Measurements from ENCODE around the gene MAP7.

Gene MAP7

GRCh38 chr6:136343275-136343674 lies 206.9 kb downstream of the MAP7 start:
- H3K27me3 ChIP-seq (ENCODE audit: control insufficient read depth, insufficient read depth, low read length), result no peaks in the 10 kb centered on the region
- H3K27ac ChIP-seq (ENCODE audit: low read depth, low read length), result no peak overlapping the region
- no peak overlapping the region for H3K9ac ChIP-seq (ENCODE audit: low read length)
- no peak overlapping the region for H3K4me3 ChIP-seq (ENCODE audit: low read length)
- no peaks in the 10 kb centered on the region for H3K36me3 ChIP-seq (ENCODE audit: control insufficient read depth, insufficient read depth, low read length)
- no peaks in the 10 kb centered on the region for H3K4me1 ChIP-seq (ENCODE audit: control insufficient read depth, insufficient read depth, low read length)

DNA sequence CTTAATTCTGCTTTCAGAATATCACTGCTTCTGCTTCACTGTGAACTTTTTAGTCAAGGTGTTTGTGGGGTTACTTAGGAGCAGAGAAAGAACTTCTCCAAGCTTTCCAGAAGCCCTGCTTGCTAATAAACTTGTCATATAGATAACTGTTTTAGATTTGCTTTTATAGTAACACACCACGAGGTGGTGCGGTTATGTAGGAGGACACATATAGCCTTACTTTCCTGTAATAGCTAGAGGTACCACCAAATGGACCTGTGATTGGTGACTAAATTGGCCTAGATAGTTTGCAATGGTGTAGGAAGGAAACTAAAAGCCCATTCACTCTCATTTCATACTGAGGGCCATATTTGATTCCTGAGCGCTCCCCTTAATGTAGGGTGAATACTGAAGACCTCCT lies 208.3 kb downstream of the MAP7 start:
- Histone ChIP-seq H3K36me3 (ENCODE audit: control insufficient read depth, insufficient read depth, low read length) (no peaks in the 10 kb centered on the region), H3K9ac (ENCODE audit: low read length) (no peak overlapping the region), H3K27ac (ENCODE audit: low read depth, low read length) (no peak overlapping the region), H3K27me3 (ENCODE audit: control insufficient read depth, insufficient read depth, low read length) (no peaks in the 10 kb centered on the region), H3K4me3 (ENCODE audit: low read length) (no peak overlapping the region), H3K4me1 (ENCODE audit: control insufficient read depth, insufficient read depth, low read length) (no peaks in the 10 kb centered on the region)

DNA sequence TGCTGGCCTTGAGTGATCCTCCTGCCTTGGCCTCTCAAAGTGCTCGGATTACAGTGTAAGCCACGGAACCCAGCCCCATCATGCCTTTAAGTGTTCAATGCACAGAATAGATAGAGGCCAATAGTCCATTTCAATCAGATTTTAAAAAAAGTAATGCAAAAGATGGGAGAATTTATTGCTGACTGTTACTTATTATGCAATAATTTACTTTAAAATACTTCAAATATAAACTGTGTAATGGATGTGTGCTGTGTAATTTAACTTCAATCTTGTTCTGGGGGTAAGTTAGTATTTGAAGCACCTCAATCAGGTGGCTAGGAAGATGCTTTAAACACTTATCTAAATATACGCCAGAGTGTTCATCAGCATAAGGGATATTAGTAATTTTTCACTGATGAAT lies 208.9 kb downstream of the MAP7 start:
- no peak overlapping the region for H3K4me3 ChIP-seq (ENCODE audit: low read length)
- no peak overlapping the region for H3K27ac ChIP-seq (ENCODE audit: low read depth, low read length)
- no peaks in the 10 kb centered on the region for H3K27me3 ChIP-seq (ENCODE audit: control insufficient read depth, insufficient read depth, low read length)
- H3K9ac ChIP-seq (ENCODE audit: low read length), result no peak overlapping the region
- no peaks in the 10 kb centered on the region for H3K4me1 ChIP-seq (ENCODE audit: control insufficient read depth, insufficient read depth, low read length)
- H3K36me3 ChIP-seq (ENCODE audit: control insufficient read depth, insufficient read depth, low read length), result no peaks in the 10 kb centered on the region

GRCh38 chr6:136338486-136338885 lies 211.7 kb downstream of the MAP7 start:
- Histone ChIP-seq H3K4me3 (ENCODE audit: low read length) (no peak overlapping the region), H3K4me1 (ENCODE audit: control insufficient read depth, insufficient read depth, low read length) (no peaks in the 10 kb centered on the region)

DNA sequence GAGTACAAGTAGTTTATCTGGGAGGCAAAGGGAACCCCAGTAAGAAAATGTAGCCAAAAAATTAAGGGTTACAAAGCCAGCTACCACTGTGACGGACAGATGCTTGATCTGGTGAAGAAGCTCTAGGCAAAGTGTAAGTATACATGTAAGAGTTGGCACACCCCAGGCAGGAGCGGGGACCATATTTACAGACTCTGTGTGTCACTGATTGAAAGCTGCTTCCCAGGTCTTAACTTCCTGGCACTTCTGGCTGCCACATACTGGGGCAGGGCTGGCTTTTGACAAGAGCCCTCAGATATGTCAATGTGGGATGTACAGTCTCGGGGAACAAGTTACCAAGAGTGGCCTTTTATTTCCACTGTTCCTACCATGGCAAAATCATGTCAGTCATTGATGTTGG lies 212.6 kb downstream of the MAP7 start:
- Histone ChIP-seq H3K9ac (ENCODE audit: low read length) (no peak overlapping the region), H3K4me3 (ENCODE audit: low read length) (no peak overlapping the region), H3K36me3 (ENCODE audit: control insufficient read depth, insufficient read depth, low read length) (no peaks in the 10 kb centered on the region), H3K27ac (ENCODE audit: low read depth, low read length) (no peak overlapping the region), H3K4me1 (ENCODE audit: control insufficient read depth, insufficient read depth, low read length) (no peaks in the 10 kb centered on the region), H3K27me3 (ENCODE audit: control insufficient read depth, insufficient read depth, low read length) (no peaks in the 10 kb centered on the region)

More at GRCh38 chr6:136338486-136338885, 211.7 kb downstream of the MAP7 start:
- no peaks in the 10 kb centered on the region for H3K27me3 ChIP-seq (ENCODE audit: control insufficient read depth, insufficient read depth, low read length)
- H3K27ac ChIP-seq (ENCODE audit: low read depth, low read length), result no peak overlapping the region
- H3K36me3 ChIP-seq (ENCODE audit: control insufficient read depth, insufficient read depth, low read length), result no peaks in the 10 kb centered on the region
- no peak overlapping the region for H3K9ac ChIP-seq (ENCODE audit: low read length)

DNA sequence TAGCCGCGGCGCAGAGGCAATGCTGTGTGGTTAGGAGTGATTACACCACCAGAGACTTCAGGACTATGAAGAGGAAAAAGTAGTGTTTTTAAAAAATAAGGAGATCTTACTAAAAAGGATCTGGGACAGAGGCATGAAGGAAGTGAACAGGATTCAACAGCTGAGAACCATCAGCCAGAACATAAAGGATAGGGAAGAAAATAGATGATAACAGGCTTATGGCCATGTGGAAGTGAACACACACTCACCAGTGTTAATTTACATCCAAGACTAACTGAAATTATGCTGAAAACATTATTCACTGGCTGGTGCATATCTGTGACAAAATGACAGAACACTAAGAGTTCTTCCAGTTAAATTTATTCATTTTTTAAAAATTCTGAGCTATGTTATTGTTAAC lies 213.1 kb downstream of the MAP7 start:
- no peak overlapping the region for H3K4me3 ChIP-seq (ENCODE audit: low read length)
- no peaks in the 10 kb centered on the region for H3K36me3 ChIP-seq (ENCODE audit: control insufficient read depth, insufficient read depth, low read length)
- H3K27ac ChIP-seq (ENCODE audit: low read depth, low read length), result no peak overlapping the region
- no peaks in the 10 kb centered on the region for H3K27me3 ChIP-seq (ENCODE audit: control insufficient read depth, insufficient read depth, low read length)
- H3K4me1 ChIP-seq (ENCODE audit: control insufficient read depth, insufficient read depth, low read length), result no peaks in the 10 kb centered on the region
- no peak overlapping the region for H3K9ac ChIP-seq (ENCODE audit: low read length)

GRCh38 chr6:136335736-136336363 lies 214.4 kb downstream of the MAP7 start:
- H3K9ac ChIP-seq (ENCODE audit: low read length), result no peak overlapping the region
- no peak overlapping the region for H3K27ac ChIP-seq (ENCODE audit: low read depth, low read length)
- no peaks in the 10 kb centered on the region for H3K4me1 ChIP-seq (ENCODE audit: control insufficient read depth, insufficient read depth, low read length)

DNA sequence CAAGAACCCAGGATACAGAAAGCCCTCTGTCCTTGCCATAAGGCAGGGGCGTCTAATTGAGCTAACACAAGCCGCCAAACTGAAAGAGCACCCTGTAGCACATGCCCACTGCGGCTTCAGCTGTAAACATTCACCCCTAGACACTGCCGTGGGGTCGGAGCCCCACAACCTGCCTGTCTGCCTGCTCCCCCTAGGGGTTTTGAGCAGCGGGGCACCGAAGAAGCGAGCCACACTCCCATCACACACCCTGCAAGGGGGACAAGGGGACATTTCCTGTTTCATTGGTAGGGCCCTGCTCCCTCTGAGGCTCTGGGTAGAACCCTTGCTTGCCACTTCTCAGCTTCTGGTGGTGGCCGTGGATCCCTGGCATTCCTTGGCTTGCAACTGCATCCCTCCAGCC lies 215.4 kb downstream of the MAP7 start:
- H3K9ac ChIP-seq (ENCODE audit: low read length), result no peak overlapping the region
- no peaks in the 10 kb centered on the region for H3K4me1 ChIP-seq (ENCODE audit: control insufficient read depth, insufficient read depth, low read length)

More at GRCh38 chr6:136335736-136336363, 214.4 kb downstream of the MAP7 start:
- Histone ChIP-seq H3K36me3 (ENCODE audit: control insufficient read depth, insufficient read depth, low read length) (no peaks in the 10 kb centered on the region), H3K4me3 (ENCODE audit: low read length) (no peak overlapping the region), H3K27me3 (ENCODE audit: control insufficient read depth, insufficient read depth, low read length) (no peaks in the 10 kb centered on the region)

GRCh38 chr6:136334465-136334846 lies 215.8 kb downstream of the MAP7 start:
- Histone ChIP-seq H3K27me3 (ENCODE audit: control insufficient read depth, insufficient read depth, low read length) (no peaks in the 10 kb centered on the region), H3K27ac (ENCODE audit: low read depth, low read length) (no peak overlapping the region), H3K4me1 (ENCODE audit: control insufficient read depth, insufficient read depth, low read length) (no peaks in the 10 kb centered on the region), H3K9ac (ENCODE audit: low read length) (no peak overlapping the region), H3K4me3 (ENCODE audit: low read length) (no peak overlapping the region), H3K36me3 (ENCODE audit: control insufficient read depth, insufficient read depth, low read length) (no peaks in the 10 kb centered on the region)

More for the DNA sequence above, 215.4 kb downstream of the MAP7 start:
- Histone ChIP-seq H3K4me3 (ENCODE audit: low read length) (no peak overlapping the region), H3K27me3 (ENCODE audit: control insufficient read depth, insufficient read depth, low read length) (no peaks in the 10 kb centered on the region), H3K36me3 (ENCODE audit: control insufficient read depth, insufficient read depth, low read length) (no peaks in the 10 kb centered on the region), H3K27ac (ENCODE audit: low read depth, low read length) (no peak overlapping the region)

DNA sequence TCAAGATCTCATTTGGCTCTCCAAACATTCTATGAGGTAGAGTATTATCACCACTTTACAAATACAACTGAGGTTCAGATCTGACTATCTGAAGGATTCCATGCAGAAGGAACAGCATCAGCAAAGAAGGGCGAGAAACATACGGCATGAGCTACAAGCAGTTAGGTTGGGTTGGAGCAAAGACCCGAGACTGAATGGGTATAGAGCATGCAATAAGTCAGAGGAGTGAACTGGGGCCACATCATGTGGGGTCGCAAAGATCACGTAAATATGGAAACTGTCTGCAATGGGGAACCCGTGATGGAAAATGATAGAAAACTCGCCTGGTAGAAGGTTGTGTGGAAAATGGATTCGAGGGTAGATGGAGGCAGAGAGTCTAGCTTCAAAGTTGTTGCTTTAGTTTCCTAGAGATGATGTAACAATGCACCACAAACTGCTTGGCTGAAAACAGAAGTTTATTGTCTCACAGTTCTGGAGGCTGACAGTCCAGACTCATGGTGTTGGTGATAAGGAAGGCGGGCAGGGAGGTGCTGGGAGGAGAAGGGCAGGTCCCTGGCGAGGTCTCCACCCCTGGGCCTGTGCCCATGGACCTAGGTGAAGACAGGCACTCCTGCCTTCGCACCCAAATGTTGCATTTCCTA lies 216.3 kb downstream of the MAP7 start:
- Histone ChIP-seq H3K4me3 (ENCODE audit: low read length) (no peak overlapping the region), H3K36me3 (ENCODE audit: control insufficient read depth, insufficient read depth, low read length) (no peaks in the 10 kb centered on the region), H3K4me1 (ENCODE audit: control insufficient read depth, insufficient read depth, low read length) (no peaks in the 10 kb centered on the region), H3K27me3 (ENCODE audit: control insufficient read depth, insufficient read depth, low read length) (no peaks in the 10 kb centered on the region), H3K9ac (ENCODE audit: low read length) (no peak overlapping the region), H3K27ac (ENCODE audit: low read depth, low read length) (no peak overlapping the region)

- H3K27ac ChIP-seq (ENCODE audit: low read depth, low read length), result no peak overlapping the region
- peaks cover 2% of the 10 kb centered on the region for H3K4me1 ChIP-seq (ENCODE audit: control insufficient read depth, insufficient read depth, low read length)
- H3K27me3 ChIP-seq (ENCODE audit: control insufficient read depth, insufficient read depth, low read length), result no peaks in the 10 kb centered on the region
Measured at GRCh38 chr6:136331461-136331860, 218.8 kb downstream of the MAP7 start.

DNA sequence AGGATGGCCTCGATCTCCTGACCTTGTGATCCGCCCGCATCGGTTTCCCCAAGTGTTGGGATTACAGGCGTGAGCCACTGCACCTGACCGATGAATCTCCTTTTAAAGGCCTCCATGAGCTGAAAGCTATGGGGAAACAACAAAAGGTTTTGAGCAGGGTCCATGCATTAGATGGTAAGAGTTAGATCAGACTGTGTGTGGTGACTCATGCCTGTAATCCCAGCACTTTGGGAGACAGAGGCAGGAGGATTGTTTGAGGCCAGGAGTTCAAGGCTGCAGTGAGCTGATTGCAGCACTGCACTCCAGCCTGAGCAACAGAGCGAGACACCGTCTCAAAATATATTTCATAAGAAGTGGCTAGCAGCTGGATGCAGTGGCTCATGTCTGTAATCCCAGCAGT lies 219.6 kb downstream of the MAP7 start:
- Histone ChIP-seq H3K36me3 (ENCODE audit: control insufficient read depth, insufficient read depth, low read length) (no peaks in the 10 kb centered on the region), H3K27ac (ENCODE audit: low read depth, low read length) (no peak overlapping the region), H3K4me3 (ENCODE audit: low read length) (no peak overlapping the region), H3K27me3 (ENCODE audit: control insufficient read depth, insufficient read depth, low read length) (no peaks in the 10 kb centered on the region), H3K4me1 (ENCODE audit: control insufficient read depth, insufficient read depth, low read length) (peaks cover 3% of the 10 kb centered on the region), H3K9ac (ENCODE audit: low read length) (no peak overlapping the region)

More at GRCh38 chr6:136331461-136331860, 218.8 kb downstream of the MAP7 start:
- no peaks in the 10 kb centered on the region for H3K36me3 ChIP-seq (ENCODE audit: control insufficient read depth, insufficient read depth, low read length)
- no peak overlapping the region for H3K9ac ChIP-seq (ENCODE audit: low read length)
- no peak overlapping the region for H3K4me3 ChIP-seq (ENCODE audit: low read length)

DNA sequence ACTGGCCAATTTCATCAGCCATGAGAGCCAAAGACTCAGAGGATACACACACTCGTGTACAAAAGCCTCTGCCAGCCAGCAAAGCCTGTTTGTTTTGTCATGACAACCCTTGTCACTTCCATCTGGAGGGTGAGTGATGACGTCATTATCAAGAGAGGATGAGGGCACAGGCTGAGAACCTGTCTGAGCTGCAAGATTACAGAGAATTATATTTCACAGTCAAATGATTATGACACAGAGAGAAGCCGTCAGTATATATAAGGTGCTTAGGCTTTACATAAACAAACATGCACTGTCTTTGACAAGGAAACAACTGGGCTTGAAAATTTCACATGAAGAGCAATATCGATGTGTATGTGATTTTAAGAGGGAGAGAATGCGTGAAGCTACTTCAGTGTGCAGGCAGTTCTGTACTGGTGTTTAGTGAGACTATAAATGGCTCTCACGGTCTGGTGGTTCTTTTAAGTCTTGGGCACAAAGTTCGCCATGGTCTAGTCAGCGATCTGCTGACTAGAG lies 224.1 kb downstream of the MAP7 start:
- peaks cover 5% of the 10 kb centered on the region for H3K4me1 ChIP-seq (ENCODE audit: control insufficient read depth, insufficient read depth, low read length)
- H3K4me3 ChIP-seq (ENCODE audit: low read length), result no peak overlapping the region
- H3K36me3 ChIP-seq (ENCODE audit: control insufficient read depth, insufficient read depth, low read length), result no peaks in the 10 kb centered on the region
- H3K27me3 ChIP-seq (ENCODE audit: control insufficient read depth, insufficient read depth, low read length), result no peaks in the 10 kb centered on the region
- peak overlapping the region; percentile 23 for H3K27ac ChIP-seq (ENCODE audit: low read depth, low read length)
- H3K9ac ChIP-seq (ENCODE audit: low read length), result no peak overlapping the region

Measured in rectal smooth muscle tissue (tissue), 1 donor.